ENCODE data around the gene OR52E6. TPM values are rescaled to one million over a fixed set of nuclear protein-coding genes. Genes with fewer than 3 reads are reported as not detected.

OR52E6 gene
- polyA plus RNA-seq, 1 donor (not counting 4 experiments of a cell fraction or from before 2014, with no cell fraction given): not detected

DNA sequence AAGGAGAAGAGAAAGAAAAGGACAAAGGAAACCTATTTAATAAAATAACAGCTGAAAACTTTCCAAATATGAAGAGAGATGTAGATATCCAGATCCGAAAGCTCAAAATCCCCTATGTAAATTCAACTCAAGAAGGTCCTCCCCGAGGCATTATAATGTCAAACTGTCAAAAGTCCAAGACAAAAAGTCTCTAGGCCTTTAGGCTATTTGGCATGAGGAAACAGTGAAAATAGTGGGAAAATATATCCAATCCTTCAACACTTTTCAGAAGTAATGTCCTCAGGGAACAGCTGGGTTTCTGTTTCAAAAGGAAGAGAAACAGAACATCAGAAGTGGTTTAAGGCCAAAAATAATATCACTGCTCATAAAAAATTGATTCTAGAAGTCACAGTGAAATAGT lies 36.9 kb upstream of the OR52E6 start:
- H3K9me3 ChIP-seq (ENCODE audit: control insufficient read depth, low read depth, low read length): no peaks in the 10 kb centered on the region
- DNase-seq (ENCODE audit: low read depth, low spot score) (no peak), FAIRE-seq (no peak)
- TF ChIP-seq EZH2 (IDR thresholded peaks at IDR 0.05; ENCODE audit: low read length): no peak
- TF ChIP-seq, protein P1, sequence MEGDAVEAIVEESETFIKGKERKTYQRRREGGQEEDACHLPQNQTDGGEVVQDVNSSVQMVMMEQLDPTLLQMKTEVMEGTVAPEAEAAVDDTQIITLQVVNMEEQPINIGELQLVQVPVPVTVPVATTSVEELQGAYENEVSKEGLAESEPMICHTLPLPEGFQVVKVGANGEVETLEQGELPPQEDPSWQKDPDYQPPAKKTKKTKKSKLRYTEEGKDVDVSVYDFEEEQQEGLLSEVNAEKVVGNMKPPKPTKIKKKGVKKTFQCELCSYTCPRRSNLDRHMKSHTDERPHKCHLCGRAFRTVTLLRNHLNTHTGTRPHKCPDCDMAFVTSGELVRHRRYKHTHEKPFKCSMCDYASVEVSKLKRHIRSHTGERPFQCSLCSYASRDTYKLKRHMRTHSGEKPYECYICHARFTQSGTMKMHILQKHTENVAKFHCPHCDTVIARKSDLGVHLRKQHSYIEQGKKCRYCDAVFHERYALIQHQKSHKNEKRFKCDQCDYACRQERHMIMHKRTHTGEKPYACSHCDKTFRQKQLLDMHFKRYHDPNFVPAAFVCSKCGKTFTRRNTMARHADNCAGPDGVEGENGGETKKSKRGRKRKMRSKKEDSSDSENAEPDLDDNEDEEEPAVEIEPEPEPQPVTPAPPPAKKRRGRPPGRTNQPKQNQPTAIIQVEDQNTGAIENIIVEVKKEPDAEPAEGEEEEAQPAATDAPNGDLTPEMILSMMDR (optimal IDR thresholded peaks at IDR 0.05 in 1 of 3, IDR thresholded peaks at IDR 0.05 in 1 of 3, conservative IDR thresholded peaks at IDR 0.05 in 1 of 3; ENCODE audit: extremely low read depth in 1 of 3, insufficient read depth in 2 of 3, low read length in 3 of 3): no peak
- no peaks in the 10 kb centered on the region for H3K9me1 ChIP-seq (ENCODE audit: control insufficient read depth, extremely low read depth, insufficient read depth, low read length)
- H3K4me2 ChIP-seq (ENCODE audit: control insufficient read depth, extremely low read depth, insufficient read depth, low read depth, low read length): no peak overlapping the region
- dilution Hi-C loops (cut with MboI; ENCODE audit: extremely low pct_ligation_motif_present, low sequenced_read_pairs): no loop called here
- no peaks in the 10 kb centered on the region for H4K20me1 ChIP-seq (ENCODE audit: control insufficient read depth, extremely low read depth, insufficient read depth, low read length)
- H3K27ac ChIP-seq (ENCODE audit: control insufficient read depth, insufficient read depth, low read length): no peak overlapping the region
- no peak overlapping the region for H2AFZ ChIP-seq (ENCODE audit: control insufficient read depth, low read length)
- H3K27me3 ChIP-seq (ENCODE audit: control insufficient read depth, extremely low read depth, insufficient read depth, low read length): no peaks in the 10 kb centered on the region
- no peaks in the 10 kb centered on the region for H3K4me1 ChIP-seq (ENCODE audit: control insufficient read depth, extremely low read depth, insufficient read depth, low read length)
- H3K36me3 ChIP-seq (ENCODE audit: control insufficient read depth in 2 of 2, extremely low read depth in 1 of 2, insufficient read depth in 2 of 2, low read length in 2 of 2): no peaks in the 10 kb centered on the region
- no peak overlapping the region for H3K9ac ChIP-seq (ENCODE audit: control insufficient read depth, extremely low read depth, insufficient read depth, low read length)
- H3K4me3 ChIP-seq (ENCODE audit: control insufficient read depth in 2 of 3, extremely low read depth in 1 of 3, insufficient read depth in 2 of 3, low read depth in 1 of 3, low read length in 3 of 3): no peak overlapping the region
- no peaks in the 10 kb centered on the region for H3K79me2 ChIP-seq (ENCODE audit: control insufficient read depth, insufficient read depth, low read length)

DNA sequence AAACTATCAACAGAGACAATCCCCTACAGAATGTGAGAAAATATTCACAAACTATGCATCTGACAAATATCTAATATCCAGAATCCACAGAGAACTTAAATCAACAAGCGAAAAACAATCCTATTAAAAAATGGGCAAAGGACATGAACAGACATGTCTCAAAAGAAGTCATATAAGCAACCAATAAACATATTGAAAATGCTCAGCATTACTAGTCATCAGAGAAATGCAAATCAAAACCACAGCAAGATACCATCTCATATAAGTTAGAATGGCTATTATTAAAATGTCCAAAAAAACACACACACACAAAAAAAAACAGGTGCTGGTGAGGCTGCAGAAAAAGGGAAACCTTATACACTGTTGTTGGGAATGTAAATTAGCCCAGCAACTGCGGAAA lies 24.1 kb upstream of the OR52E6 start:
- TF ChIP-seq EZH2 (IDR thresholded peaks at IDR 0.05; ENCODE audit: low read length): no peak
- TF ChIP-seq, protein P1 (optimal IDR thresholded peaks at IDR 0.05 in 1 of 3, IDR thresholded peaks at IDR 0.05 in 1 of 3, conservative IDR thresholded peaks at IDR 0.05 in 1 of 3; ENCODE audit: extremely low read depth in 1 of 3, insufficient read depth in 2 of 3, low read length in 3 of 3): no peak
- dilution Hi-C loops (cut with MboI; ENCODE audit: extremely low pct_ligation_motif_present, low sequenced_read_pairs): no loop called here
- H3K4me3 ChIP-seq (ENCODE audit: control insufficient read depth in 2 of 3, extremely low read depth in 1 of 3, insufficient read depth in 2 of 3, low read depth in 1 of 3, low read length in 3 of 3): no peak overlapping the region
- no peaks in the 10 kb centered on the region for H4K20me1 ChIP-seq (ENCODE audit: control insufficient read depth, extremely low read depth, insufficient read depth, low read length)
- no peak overlapping the region for H3K27ac ChIP-seq (ENCODE audit: control insufficient read depth, insufficient read depth, low read length)
- H3K4me2 ChIP-seq (ENCODE audit: control insufficient read depth, extremely low read depth, insufficient read depth, low read depth, low read length): no peak overlapping the region
- H3K9me1 ChIP-seq (ENCODE audit: control insufficient read depth, extremely low read depth, insufficient read depth, low read length): no peaks in the 10 kb centered on the region
- H2AFZ ChIP-seq (ENCODE audit: control insufficient read depth, low read length): no peak overlapping the region
- H3K36me3 ChIP-seq (ENCODE audit: control insufficient read depth in 2 of 2, extremely low read depth in 1 of 2, insufficient read depth in 2 of 2, low read length in 2 of 2): no peaks in the 10 kb centered on the region
- no peaks in the 10 kb centered on the region for H3K4me1 ChIP-seq (ENCODE audit: control insufficient read depth, extremely low read depth, insufficient read depth, low read length)
- no peak overlapping the region for H3K9ac ChIP-seq (ENCODE audit: control insufficient read depth, extremely low read depth, insufficient read depth, low read length)
- H3K79me2 ChIP-seq (ENCODE audit: control insufficient read depth, insufficient read depth, low read length): no peaks in the 10 kb centered on the region
- FAIRE-seq (no peak), DNase-seq (ENCODE audit: low read depth, low spot score) (no peak)
- no peaks in the 10 kb centered on the region for H3K9me3 ChIP-seq (ENCODE audit: control insufficient read depth, low read depth, low read length)
- no peaks in the 10 kb centered on the region for H3K27me3 ChIP-seq (ENCODE audit: control insufficient read depth, extremely low read depth, insufficient read depth, low read length)

Data from keratinocyte (primary cell).